Type B pancreatic cell (in vitro differentiated cells): ENCODE results near the gene RNF215. TPM values are rescaled to one million over a fixed set of nuclear protein-coding genes. Genes with fewer than 3 reads are reported as not detected.

Experiments used
- DNase-seq: peaks from one replicate; pipeline ENCODE4 v3.0.0; 2021; ENCODE audit warnings: mixed read lengths; ENCODE audit not compliant: unreplicated experiment; ENCODE audit errors: extremely low spot score
- H3K27ac Mint-ChIP-seq: 2 replicates; pipeline ENCODE4 v1.8.0; 2021; ENCODE audit warnings: mild to moderate bottlenecking, mixed read lengths
- H3K27me3 Mint-ChIP-seq: 2 replicates; pipeline ENCODE4 v1.8.0; 2021; ENCODE audit warnings: mixed read lengths
- H3K36me3 Mint-ChIP-seq: 2 replicates; pipeline ENCODE4 v1.8.0; 2021; ENCODE audit warnings: mixed read lengths
- H3K4me1 Mint-ChIP-seq: one replicate; pipeline ENCODE4 v1.8.0; 2021; ENCODE audit warnings: mixed read lengths; ENCODE audit not compliant: unreplicated experiment
- H3K4me3 Mint-ChIP-seq: 2 replicates; pipeline ENCODE4 v1.8.0; 2021; ENCODE audit warnings: mild to moderate bottlenecking, mixed read lengths
- H3K9me3 Mint-ChIP-seq: 2 replicates; pipeline ENCODE4 v1.8.0; 2021; ENCODE audit warnings: mixed read lengths
- CTCF ChIP-seq: fragments of 200-600 bp; sonication (generic); conservative IDR thresholded peaks from 2 replicates; pipeline ENCODE4 v1.5.0; 2021; ENCODE audit warnings: antibody characterized with exemption, mild to moderate bottlenecking
- total RNA-seq: library from RNA; stranded (reverse); gene quantifications from 2 replicates; pipeline ENCODE4 v1.2.1, GENCODE V29; 2021; ENCODE audit warnings: low replicate concordance

Gene RNF215
- total RNA-seq, 1 donor from 2014 or later, result 29.2 TPM

GRCh38 chr22:30426388-30427353, 39.5 kb upstream of the RNF215 start:
- Mint-ChIP-seq H3K27me3 (no peaks in the 10 kb centered on the region), H3K4me3 (peak overlapping the region; percentile 94), H3K36me3 (no peaks in the 10 kb centered on the region), H3K27ac (peak overlapping the region; percentile 86), H3K9me3 (no peaks in the 10 kb centered on the region), H3K4me1 (peaks cover 18% of the 10 kb centered on the region)
- DNase-seq, result peak; percentile 79
- peak; percentile 78 for TF ChIP-seq CTCF

GRCh38 chr22:30425616-30426387, 38.6 kb upstream of the RNF215 start, which contains the start of gene MTFP1:
TSS of gene MTFP1 (plus strand) at chr22:30425768. CDS start at chr22:30425880, 112 bp downstream.
- peak within 1 kb of the TSS; percentile 97 for H3K27ac Mint-ChIP-seq
- DNase-seq, result peak; percentile 78
- no peaks in the 10 kb centered on the region for H3K36me3 Mint-ChIP-seq
- H3K4me3 Mint-ChIP-seq, result peak within 1 kb of the TSS; percentile 97
- TF ChIP-seq CTCF, result peak; percentile 14
- peaks cover 23% of the 10 kb centered on the region for H3K4me1 Mint-ChIP-seq
- H3K9me3 Mint-ChIP-seq, result no peaks in the 10 kb centered on the region
- H3K27me3 Mint-ChIP-seq, result no peaks in the 10 kb centered on the region

DNA sequence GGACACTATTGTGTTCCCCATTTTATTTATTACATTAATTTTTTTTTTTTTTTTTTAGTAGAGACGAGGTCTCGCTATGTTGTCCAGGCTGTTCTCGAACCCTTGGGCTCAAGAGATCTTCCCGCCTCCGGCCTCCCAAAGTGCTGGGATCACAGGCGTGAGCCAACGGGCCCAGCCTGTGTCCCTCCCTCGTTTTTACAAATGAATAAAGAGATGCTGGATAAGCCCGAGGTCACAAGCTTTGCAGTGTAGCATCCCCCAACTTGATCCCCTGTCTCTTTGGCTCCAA, 38.1 kb upstream of the RNF215 start:
- peak overlapping the region; percentile 94 for H3K4me3 Mint-ChIP-seq
- H3K36me3 Mint-ChIP-seq, result no peaks in the 10 kb centered on the region
- no peaks in the 10 kb centered on the region for H3K9me3 Mint-ChIP-seq
- H3K27me3 Mint-ChIP-seq, result no peaks in the 10 kb centered on the region
- TF ChIP-seq CTCF, result no peak
- DNase-seq, result no peak
- peaks cover 29% of the 10 kb centered on the region for H3K4me1 Mint-ChIP-seq
- H3K27ac Mint-ChIP-seq, result peak overlapping the region; percentile 86

GRCh38 chr22:30424534-30425326, 37.5 kb upstream of the RNF215 start:
- H3K4me1 Mint-ChIP-seq, result peaks cover 30% of the 10 kb centered on the region

More at GRCh38 chr22:30424534-30425326, 37.5 kb upstream of the RNF215 start:
- TF ChIP-seq CTCF, result no peak
- H3K4me3 Mint-ChIP-seq, result peak overlapping the region; percentile 97
- H3K27me3 Mint-ChIP-seq, result no peaks in the 10 kb centered on the region
- no peaks in the 10 kb centered on the region for H3K9me3 Mint-ChIP-seq
- H3K36me3 Mint-ChIP-seq, result no peaks in the 10 kb centered on the region
- H3K27ac Mint-ChIP-seq, result peak overlapping the region; percentile 97
- no peak for DNase-seq
